ENCODE data around the gene PRSS27. TPM values are rescaled to one million over a fixed set of nuclear protein-coding genes. Genes with fewer than 3 reads are reported as not detected.

The PRSS27 gene
- total RNA-seq, 1 donor from 2014 or later: 1.3 TPM

DNA sequence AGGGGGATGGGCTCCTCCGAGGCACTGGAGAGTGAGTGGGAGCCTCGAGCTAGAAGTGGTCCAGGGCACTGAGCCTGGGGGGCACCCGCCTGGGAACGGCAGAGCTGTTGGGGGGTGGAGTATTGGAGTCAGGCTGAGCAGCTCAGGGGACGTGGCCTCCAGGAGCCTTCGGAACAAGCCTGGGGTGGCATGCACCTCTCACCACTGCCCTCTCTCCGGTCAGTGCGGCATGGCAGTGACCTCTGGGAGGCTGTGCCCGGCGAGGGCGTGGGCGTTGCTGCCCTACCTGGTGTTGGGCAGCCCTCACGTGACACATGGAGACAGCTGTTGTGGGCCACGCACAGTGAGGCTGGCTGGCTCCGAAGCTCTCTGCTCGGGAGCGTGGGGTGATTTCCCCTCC is 13.9 kb downstream of the PRSS27 start:
- H3K4me1 ChIP-seq: no peaks in the 10 kb centered on the region
- TF ChIP-seq, protein P1, sequence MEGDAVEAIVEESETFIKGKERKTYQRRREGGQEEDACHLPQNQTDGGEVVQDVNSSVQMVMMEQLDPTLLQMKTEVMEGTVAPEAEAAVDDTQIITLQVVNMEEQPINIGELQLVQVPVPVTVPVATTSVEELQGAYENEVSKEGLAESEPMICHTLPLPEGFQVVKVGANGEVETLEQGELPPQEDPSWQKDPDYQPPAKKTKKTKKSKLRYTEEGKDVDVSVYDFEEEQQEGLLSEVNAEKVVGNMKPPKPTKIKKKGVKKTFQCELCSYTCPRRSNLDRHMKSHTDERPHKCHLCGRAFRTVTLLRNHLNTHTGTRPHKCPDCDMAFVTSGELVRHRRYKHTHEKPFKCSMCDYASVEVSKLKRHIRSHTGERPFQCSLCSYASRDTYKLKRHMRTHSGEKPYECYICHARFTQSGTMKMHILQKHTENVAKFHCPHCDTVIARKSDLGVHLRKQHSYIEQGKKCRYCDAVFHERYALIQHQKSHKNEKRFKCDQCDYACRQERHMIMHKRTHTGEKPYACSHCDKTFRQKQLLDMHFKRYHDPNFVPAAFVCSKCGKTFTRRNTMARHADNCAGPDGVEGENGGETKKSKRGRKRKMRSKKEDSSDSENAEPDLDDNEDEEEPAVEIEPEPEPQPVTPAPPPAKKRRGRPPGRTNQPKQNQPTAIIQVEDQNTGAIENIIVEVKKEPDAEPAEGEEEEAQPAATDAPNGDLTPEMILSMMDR (IDR thresholded peaks at IDR 0.05): no peak
- no peak overlapping the region for H3K4me3 ChIP-seq
- H3K27me3 ChIP-seq (ENCODE audit: low read depth): no peaks in the 10 kb centered on the region
- H3K36me3 ChIP-seq: peaks cover 85% of the 10 kb centered on the region
- DNase-seq (no peak), ATAC-seq (no peak)
- H3K27ac ChIP-seq: no peak overlapping the region
- intact Hi-C loops (cut with DNase I): no loop called here
- no peaks in the 10 kb centered on the region for H3K9me3 ChIP-seq

DNA sequence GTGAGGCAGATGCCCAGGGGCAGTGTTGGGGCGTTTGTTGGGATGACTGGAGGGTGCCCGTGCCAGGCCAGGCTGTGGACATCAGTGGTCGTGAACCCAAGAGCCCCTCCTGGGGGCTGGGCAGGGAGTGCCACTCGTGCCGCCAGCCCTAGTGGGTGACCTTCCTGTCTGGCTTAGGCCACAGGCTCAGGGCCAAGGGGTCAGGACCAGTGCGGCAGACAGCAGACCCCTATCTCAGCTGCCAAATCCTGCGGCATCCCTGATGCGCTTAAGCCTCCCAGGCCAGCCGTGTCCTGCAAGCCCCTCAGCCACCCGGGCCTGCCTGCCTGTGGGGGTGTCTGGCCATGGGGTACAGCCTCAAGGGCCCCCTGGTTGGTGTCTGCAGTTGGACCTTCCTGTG is 14.7 kb downstream of the PRSS27 start:
- TF ChIP-seq, protein P1 (IDR thresholded peaks at IDR 0.05): no peak
- Histone ChIP-seq H3K27me3 (ENCODE audit: low read depth) (no peaks in the 10 kb centered on the region), H3K36me3 (peaks cover 93% of the 10 kb centered on the region), H3K9me3 (no peaks in the 10 kb centered on the region), H3K4me1 (no peaks in the 10 kb centered on the region), H3K27ac (no peak overlapping the region), H3K4me3 (no peak overlapping the region)
- DNase-seq: no peak
- intact Hi-C loops (cut with DNase I): no loop called here
- ATAC-seq: no peak

DNA sequence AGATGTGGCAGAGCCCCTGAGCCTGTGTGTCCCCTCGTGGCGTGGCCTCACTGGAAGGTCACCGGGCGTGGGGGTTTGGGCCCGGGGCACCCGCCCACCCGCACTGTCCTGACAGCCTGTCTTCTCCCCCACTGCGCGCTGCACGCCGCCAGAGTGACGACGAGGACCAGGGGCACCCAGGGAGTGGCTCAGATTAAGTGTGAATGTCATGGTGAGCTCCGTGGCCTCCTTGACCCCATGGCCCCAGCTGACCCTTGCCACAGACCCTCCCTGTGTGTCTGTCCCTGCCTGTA is 15.1 kb downstream of the PRSS27 start:
- TF ChIP-seq, protein P1 (IDR thresholded peaks at IDR 0.05): no peak
- Histone ChIP-seq H3K9me3 (no peaks in the 10 kb centered on the region), H3K27ac (no peak overlapping the region), H3K27me3 (ENCODE audit: low read depth) (no peaks in the 10 kb centered on the region), H3K4me1 (no peaks in the 10 kb centered on the region), H3K4me3 (no peak overlapping the region), H3K36me3 (peaks cover 93% of the 10 kb centered on the region)
- intact Hi-C loops (cut with DNase I): no loop called here
- ATAC-seq (no peak), DNase-seq (no peak)

DNA sequence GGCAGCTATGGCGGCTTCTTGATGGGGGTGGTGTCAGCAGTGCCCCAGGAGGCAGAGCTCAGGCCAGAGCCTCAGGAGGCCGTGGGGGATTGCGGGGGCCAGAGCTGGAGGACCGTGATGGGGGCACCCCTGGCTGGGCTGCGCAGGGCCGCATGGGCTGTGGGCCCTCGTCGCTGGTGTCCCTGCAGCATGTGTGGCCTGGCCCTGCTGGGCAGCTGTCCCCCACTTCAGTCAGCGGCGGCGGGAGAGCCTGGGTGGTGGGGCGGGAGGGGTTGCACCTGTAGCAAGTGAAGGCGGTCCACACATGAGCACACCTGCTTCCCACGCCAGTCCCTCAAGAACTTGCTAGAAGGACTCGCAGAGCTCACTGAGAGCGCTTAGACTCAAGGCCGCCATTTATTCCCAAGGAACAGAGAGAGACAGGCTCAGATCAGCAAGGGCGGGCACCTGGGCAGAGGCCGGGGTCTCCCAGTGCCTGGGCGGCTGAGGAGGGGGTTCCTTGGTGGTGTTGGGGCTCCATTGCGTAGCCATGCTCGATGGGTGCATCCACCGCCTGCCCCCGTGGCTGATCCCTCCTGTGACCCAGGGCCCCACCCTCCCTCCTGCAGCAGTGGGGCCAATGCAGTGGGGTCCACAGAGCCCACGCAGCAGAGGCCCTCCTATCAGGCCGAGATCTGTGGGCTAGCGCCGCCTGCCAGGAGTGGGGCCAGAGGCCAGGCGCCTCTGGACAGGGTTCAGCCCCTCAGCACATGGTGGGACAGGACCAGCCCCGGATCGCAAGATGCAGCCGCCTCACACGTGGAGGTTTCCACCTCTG is 15.7 kb downstream of the PRSS27 start:
- intact Hi-C loops (cut with DNase I): no loop called here
- Histone ChIP-seq H3K4me3 (no peak overlapping the region), H3K9me3 (no peaks in the 10 kb centered on the region), H3K36me3 (peaks cover 93% of the 10 kb centered on the region), H3K27ac (no peak overlapping the region), H3K27me3 (ENCODE audit: low read depth) (no peaks in the 10 kb centered on the region), H3K4me1 (no peaks in the 10 kb centered on the region)
- ATAC-seq (no peak), DNase-seq (no peak)
- TF ChIP-seq, protein P1 (IDR thresholded peaks at IDR 0.05): no peak

DNA sequence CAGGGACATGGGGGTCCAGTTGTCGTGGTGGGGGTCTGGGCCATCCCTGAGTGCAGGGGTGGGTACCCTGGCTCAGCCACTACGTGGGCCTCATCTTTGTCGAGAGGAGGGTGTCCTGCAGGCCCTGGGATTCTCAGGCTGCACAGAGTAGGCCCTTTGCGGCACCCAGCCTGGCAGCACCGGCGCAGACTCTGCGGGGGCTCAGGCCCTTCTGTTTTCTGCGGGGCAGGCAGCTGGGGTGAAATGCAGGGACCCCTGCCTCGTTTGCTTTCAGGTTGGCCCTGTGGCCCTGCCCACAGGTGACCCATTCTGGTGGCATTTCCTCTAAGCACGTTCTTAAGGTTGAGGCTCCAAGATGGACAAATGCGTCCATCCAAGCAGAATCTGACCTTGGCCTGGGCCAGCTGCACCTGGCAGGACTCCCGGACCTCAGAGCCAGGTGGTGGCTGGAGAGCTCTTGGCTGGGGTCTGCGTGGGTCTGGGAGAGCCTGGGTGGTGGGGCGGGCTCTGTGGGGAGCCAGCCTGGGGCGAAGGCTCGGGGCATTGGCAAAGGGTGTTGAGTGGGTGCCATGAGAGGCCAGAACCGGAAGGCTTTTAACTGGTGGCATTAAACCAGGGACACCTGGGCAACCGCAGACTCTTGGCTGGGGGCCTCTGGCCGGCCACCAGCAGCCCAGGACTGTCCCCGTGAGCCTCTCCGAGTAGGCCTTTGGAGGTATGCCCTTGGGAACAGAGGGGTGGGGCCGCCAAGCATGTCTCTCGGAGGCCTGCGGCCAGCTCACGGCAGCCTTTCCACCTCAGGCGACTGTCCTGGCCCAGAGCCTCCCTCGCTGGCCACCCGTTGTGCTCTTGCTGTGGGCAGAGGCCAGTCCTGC is 16.9 kb downstream of the PRSS27 start:
- no peaks in the 10 kb centered on the region for H3K4me1 ChIP-seq
- no peaks in the 10 kb centered on the region for H3K27me3 ChIP-seq (ENCODE audit: low read depth)
- no peaks in the 10 kb centered on the region for H3K9me3 ChIP-seq
- no peak overlapping the region for H3K4me3 ChIP-seq
- no peak for DNase-seq
- no peak for ATAC-seq
- TF ChIP-seq, protein P1 (IDR thresholded peaks at IDR 0.05): no peak
- H3K27ac ChIP-seq: no peak overlapping the region
- intact Hi-C loops (cut with DNase I): no loop called here
- H3K36me3 ChIP-seq: peaks cover 93% of the 10 kb centered on the region

All from lower lobe of right lung (tissue), 2 donors.